Activated naive CD4-positive, alpha-beta T cell treated with anti-CD3 and anti-CD28 coated beads, Interleukin-2, amount 10 ng/mL, durations not matched to agents 7 days and 5 days (primary cell): Measurements from ENCODE around the gene TOX3.

ENCODE experiments used
- CTCF ChIA-PET: fragments of 350-600 bp; sonication (Branson Sonifier 250); formaldehyde crosslinking; loops from one replicate; lab custom pipeline; 2021; ENCODE audit warnings: antibody characterized with exemption; lab: Charles Lee
- DNase-seq: peaks from one replicate; pipeline ENCODE4 v3.0.0-alpha.2; 2020
- H3K27ac Mint-ChIP-seq: one replicate; pipeline ENCODE4 v1.8.0; 2021; ENCODE audit warnings: mild to moderate bottlenecking, moderate library complexity, mixed read lengths
- H3K27me3 Mint-ChIP-seq: one replicate; pipeline ENCODE4 v1.8.0; 2021; ENCODE audit warnings: mild to moderate bottlenecking, mixed read lengths
- H3K36me3 Mint-ChIP-seq: one replicate; pipeline ENCODE4 v1.8.0; 2021; ENCODE audit warnings: mixed read lengths
- H3K4me1 Mint-ChIP-seq: one replicate; pipeline ENCODE4 v1.8.0; 2021; ENCODE audit warnings: mixed read lengths
- H3K4me3 Mint-ChIP-seq: one replicate; pipeline ENCODE4 v1.8.0; 2021; ENCODE audit warnings: mild to moderate bottlenecking, moderate library complexity, mixed read lengths
- H3K9me3 Mint-ChIP-seq: one replicate; pipeline ENCODE4 v1.8.0; 2021; ENCODE audit warnings: mixed read lengths

The TOX3 gene

GRCh38 chr16:52572656-52573055 lies 25.7 kb upstream of the TOX3 start:
- H3K4me3 Mint-ChIP-seq, result no peak overlapping the region
- CTCF ChIA-PET, result no interaction called here
- peaks cover 2% of the 10 kb centered on the region for H3K9me3 Mint-ChIP-seq
- H3K4me1 Mint-ChIP-seq, result no peaks in the 10 kb centered on the region
- H3K27me3 Mint-ChIP-seq, result no peaks in the 10 kb centered on the region
- DNase-seq, result no peak
- H3K27ac Mint-ChIP-seq, result no peak overlapping the region
- H3K36me3 Mint-ChIP-seq, result no peaks in the 10 kb centered on the region

GRCh38 chr16:52570495-52571091 lies 23.6 kb upstream of the TOX3 start:
- H3K36me3 Mint-ChIP-seq, result no peaks in the 10 kb centered on the region
- CTCF ChIA-PET, result no interaction called here
- no peaks in the 10 kb centered on the region for H3K4me1 Mint-ChIP-seq
- no peak overlapping the region for H3K27ac Mint-ChIP-seq
- no peak for DNase-seq
- no peaks in the 10 kb centered on the region for H3K27me3 Mint-ChIP-seq
- H3K4me3 Mint-ChIP-seq, result no peak overlapping the region
- H3K9me3 Mint-ChIP-seq, result peaks cover 2% of the 10 kb centered on the region

- Mint-ChIP-seq H3K4me1 (no peaks in the 10 kb centered on the region), H3K9me3 (peaks cover 2% of the 10 kb centered on the region), H3K4me3 (no peak overlapping the region), H3K27me3 (no peaks in the 10 kb centered on the region), H3K27ac (no peak overlapping the region), H3K36me3 (no peaks in the 10 kb centered on the region)
- CTCF ChIA-PET, result no interaction called here
- DNase-seq, result no peak
Measured at GRCh38 chr16:52569701-52570100, 22.8 kb upstream of the TOX3 start.

- no peak for DNase-seq
- Mint-ChIP-seq H3K4me1 (no peaks in the 10 kb centered on the region), H3K4me3 (no peak overlapping the region), H3K36me3 (no peaks in the 10 kb centered on the region), H3K9me3 (peaks cover 2% of the 10 kb centered on the region), H3K27ac (no peak overlapping the region), H3K27me3 (no peaks in the 10 kb centered on the region)
- CTCF ChIA-PET, result no interaction called here
Measured at GRCh38 chr16:52568983-52569690, 22.2 kb upstream of the TOX3 start.

GRCh38 chr16:52568495-52568894 lies 21.6 kb upstream of the TOX3 start:
- CTCF ChIA-PET, result interaction anchor here (0.7 kb wide), 1 partner anchor 237 kb away, joined by 3 read pairs; no protein-coding TSS in a partner anchor
- no peak overlapping the region for H3K27ac Mint-ChIP-seq
- no peak for DNase-seq
- H3K36me3 Mint-ChIP-seq, result no peaks in the 10 kb centered on the region
- H3K4me3 Mint-ChIP-seq, result no peak overlapping the region
- no peaks in the 10 kb centered on the region for H3K27me3 Mint-ChIP-seq
- H3K4me1 Mint-ChIP-seq, result no peaks in the 10 kb centered on the region
- H3K9me3 Mint-ChIP-seq, result no peaks in the 10 kb centered on the region

- Mint-ChIP-seq H3K9me3 (no peaks in the 10 kb centered on the region), H3K4me1 (no peaks in the 10 kb centered on the region), H3K4me3 (no peak overlapping the region), H3K27me3 (no peaks in the 10 kb centered on the region), H3K27ac (no peak overlapping the region), H3K36me3 (no peaks in the 10 kb centered on the region)
- DNase-seq, result no peak
- CTCF ChIA-PET, result no interaction called here
Measured at GRCh38 chr16:52567193-52567592, 20.2 kb upstream of the TOX3 start.

- no peaks in the 10 kb centered on the region for H3K27me3 Mint-ChIP-seq
- no peaks in the 10 kb centered on the region for H3K4me1 Mint-ChIP-seq
- CTCF ChIA-PET, result no interaction called here
- no peak overlapping the region for H3K4me3 Mint-ChIP-seq
- H3K36me3 Mint-ChIP-seq, result no peaks in the 10 kb centered on the region
- no peaks in the 10 kb centered on the region for H3K9me3 Mint-ChIP-seq
- H3K27ac Mint-ChIP-seq, result no peak overlapping the region
- DNase-seq, result no peak
Measured at GRCh38 chr16:52563767-52564611, 17.0 kb upstream of the TOX3 start.

GRCh38 chr16:52562770-52563169 lies 15.8 kb upstream of the TOX3 start:
- Mint-ChIP-seq H3K4me3 (no peak overlapping the region), H3K36me3 (no peaks in the 10 kb centered on the region), H3K27ac (no peak overlapping the region), H3K4me1 (no peaks in the 10 kb centered on the region), H3K9me3 (no peaks in the 10 kb centered on the region), H3K27me3 (no peaks in the 10 kb centered on the region)
- no peak for DNase-seq
- CTCF ChIA-PET, result no interaction called here

GRCh38 chr16:52561910-52562741 lies 15.2 kb upstream of the TOX3 start:
- Mint-ChIP-seq H3K27me3 (no peaks in the 10 kb centered on the region), H3K4me1 (no peaks in the 10 kb centered on the region), H3K4me3 (no peak overlapping the region), H3K27ac (no peak overlapping the region), H3K36me3 (no peaks in the 10 kb centered on the region), H3K9me3 (no peaks in the 10 kb centered on the region)
- CTCF ChIA-PET, result no interaction called here
- no peak for DNase-seq

GRCh38 chr16:52558448-52558847 lies 11.5 kb upstream of the TOX3 start:
- no peak overlapping the region for H3K27ac Mint-ChIP-seq
- no peaks in the 10 kb centered on the region for H3K27me3 Mint-ChIP-seq
- no peaks in the 10 kb centered on the region for H3K9me3 Mint-ChIP-seq
- H3K36me3 Mint-ChIP-seq, result no peaks in the 10 kb centered on the region
- H3K4me1 Mint-ChIP-seq, result no peaks in the 10 kb centered on the region
- no peak overlapping the region for H3K4me3 Mint-ChIP-seq
- DNase-seq, result no peak
- CTCF ChIA-PET, result no interaction called here

GRCh38 chr16:52557236-52557635 lies 10.3 kb upstream of the TOX3 start:
- Mint-ChIP-seq H3K27ac (no peak overlapping the region), H3K4me1 (no peaks in the 10 kb centered on the region), H3K36me3 (no peaks in the 10 kb centered on the region), H3K9me3 (no peaks in the 10 kb centered on the region), H3K27me3 (no peaks in the 10 kb centered on the region), H3K4me3 (no peak overlapping the region)
- DNase-seq, result no peak
- CTCF ChIA-PET, result no interaction called here

- H3K9me3 Mint-ChIP-seq, result no peaks in the 10 kb centered on the region
- H3K27me3 Mint-ChIP-seq, result no peaks in the 10 kb centered on the region
- H3K36me3 Mint-ChIP-seq, result no peaks in the 10 kb centered on the region
- no peak overlapping the region for H3K4me3 Mint-ChIP-seq
- CTCF ChIA-PET, result no interaction called here
- H3K4me1 Mint-ChIP-seq, result no peaks in the 10 kb centered on the region
- no peak for DNase-seq
- no peak overlapping the region for H3K27ac Mint-ChIP-seq
Measured at GRCh38 chr16:52556083-52556482, 9.1 kb upstream of the TOX3 start.

- Mint-ChIP-seq H3K4me1 (no peaks in the 10 kb centered on the region), H3K27me3 (no peaks in the 10 kb centered on the region), H3K27ac (no peak overlapping the region), H3K36me3 (no peaks in the 10 kb centered on the region), H3K4me3 (no peak overlapping the region), H3K9me3 (no peaks in the 10 kb centered on the region)
- DNase-seq, result no peak
- CTCF ChIA-PET, result no interaction called here
Measured at GRCh38 chr16:52555572-52555971, 8.6 kb upstream of the TOX3 start.

GRCh38 chr16:52554334-52554733 lies 7.4 kb upstream of the TOX3 start:
- CTCF ChIA-PET, result no interaction called here
- Mint-ChIP-seq H3K27ac (no peak overlapping the region), H3K4me1 (no peaks in the 10 kb centered on the region), H3K9me3 (no peaks in the 10 kb centered on the region), H3K4me3 (no peak overlapping the region), H3K36me3 (no peaks in the 10 kb centered on the region), H3K27me3 (no peaks in the 10 kb centered on the region)
- no peak for DNase-seq
